ENCODE data around the gene SMIM13.

The SMIM13 gene

GRCh38 chr6:11094411-11094851 lies 797 bp downstream of the SMIM13 start:
- Histone ChIP-seq H3K27ac (ENCODE audit: low read depth, low read length) (peak overlapping the region; percentile 71), H3K79me2 (ENCODE audit: insufficient read depth, low read length) (peaks cover 53% of the 10 kb centered on the region)

DNA sequence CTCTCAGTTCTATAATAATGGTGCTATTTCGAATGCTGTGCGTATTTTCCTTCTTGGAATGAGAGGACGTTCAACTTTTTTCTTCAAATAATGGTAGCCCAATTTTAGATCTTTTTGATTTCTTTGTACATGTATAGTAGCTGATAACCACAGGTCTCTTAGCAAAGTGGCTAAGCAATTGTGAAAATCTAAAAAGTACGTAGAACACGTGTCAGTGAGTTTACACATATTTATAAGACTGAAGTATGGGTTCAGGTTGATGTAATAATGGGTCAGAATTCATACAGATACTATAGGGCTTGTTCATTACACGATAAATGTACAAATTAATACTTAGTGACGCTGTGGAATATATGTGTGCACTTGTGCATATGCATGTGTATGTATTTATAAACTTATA lies 1.3 kb downstream of the SMIM13 start:
- TF ChIP-seq CTCF (IDR thresholded peaks at IDR 0.05; ENCODE audit: insufficient read depth, low read length, poor library complexity, severe bottlenecking) = no peak
- TF ChIP-seq EZH2phosphoT487 (conservative IDR thresholded peaks at IDR 0.05; ENCODE audit: low read length) = no peak
- H3K9ac ChIP-seq (ENCODE audit: low read length) = peak overlapping the region; percentile 88
- H2AFZ ChIP-seq (ENCODE audit: low read depth, low read length, severe bottlenecking) = peak overlapping the region; percentile 91
- no peaks in the 10 kb centered on the region for H3K9me3 ChIP-seq (ENCODE audit: insufficient read depth, low read length)
- no peaks in the 10 kb centered on the region for H3K27me3 ChIP-seq (ENCODE audit: low read length)
- peak overlapping the region; percentile 89 for H3K4me3 ChIP-seq (ENCODE audit: insufficient read depth, low read length, poor library complexity, severe bottlenecking)
- H3K9me2 ChIP-seq (replicated peaks; ENCODE audit: insufficient read depth, low read length) = no peaks in the 10 kb centered on the region
- H3K36me3 ChIP-seq (ENCODE audit: low read length) = peaks cover 2% of the 10 kb centered on the region; the same call in 1 of the 2 replicates
- no peaks in the 10 kb centered on the region for H4K20me1 ChIP-seq (ENCODE audit: low read depth, low read length)
- H3K27ac ChIP-seq (ENCODE audit: low read depth, low read length) = peak overlapping the region; percentile 71
- peak overlapping the region; percentile 74 for H3K4me2 ChIP-seq (ENCODE audit: low read depth, low read length, poor library complexity, severe bottlenecking)
- H3K79me2 ChIP-seq (ENCODE audit: insufficient read depth, low read length) = peaks cover 58% of the 10 kb centered on the region
- H3F3A ChIP-seq (ENCODE audit: insufficient read depth) = peaks cover 9% of the 10 kb centered on the region; the same call in 1 of the 2 replicates

More at GRCh38 chr6:11094411-11094851, 797 bp downstream of the SMIM13 start:
- Histone ChIP-seq H3K36me3 (ENCODE audit: low read length) (no peaks in the 10 kb centered on the region; the same call in 1 of the 2 replicates), H3K4me2 (ENCODE audit: low read depth, low read length, poor library complexity, severe bottlenecking) (peak overlapping the region; percentile 74), H4K20me1 (ENCODE audit: low read depth, low read length) (no peaks in the 10 kb centered on the region), H3K9me3 (ENCODE audit: insufficient read depth, low read length) (no peaks in the 10 kb centered on the region), H3K9ac (ENCODE audit: low read length) (peak overlapping the region; percentile 88), H3K4me3 (ENCODE audit: insufficient read depth, low read length, poor library complexity, severe bottlenecking) (peak overlapping the region; percentile 89), H3K9me2 (replicated peaks; ENCODE audit: insufficient read depth, low read length) (no peaks in the 10 kb centered on the region), H3K27me3 (ENCODE audit: low read length) (no peaks in the 10 kb centered on the region), H2AFZ (ENCODE audit: low read depth, low read length, severe bottlenecking) (peak overlapping the region; percentile 91), H3F3A (ENCODE audit: insufficient read depth) (peaks cover 9% of the 10 kb centered on the region; the same call in 1 of the 2 replicates)
- TF ChIP-seq EZH2phosphoT487 (conservative IDR thresholded peaks at IDR 0.05; ENCODE audit: low read length) (no peak), CTCF (IDR thresholded peaks at IDR 0.05; ENCODE audit: insufficient read depth, low read length, poor library complexity, severe bottlenecking) (no peak)

DNA sequence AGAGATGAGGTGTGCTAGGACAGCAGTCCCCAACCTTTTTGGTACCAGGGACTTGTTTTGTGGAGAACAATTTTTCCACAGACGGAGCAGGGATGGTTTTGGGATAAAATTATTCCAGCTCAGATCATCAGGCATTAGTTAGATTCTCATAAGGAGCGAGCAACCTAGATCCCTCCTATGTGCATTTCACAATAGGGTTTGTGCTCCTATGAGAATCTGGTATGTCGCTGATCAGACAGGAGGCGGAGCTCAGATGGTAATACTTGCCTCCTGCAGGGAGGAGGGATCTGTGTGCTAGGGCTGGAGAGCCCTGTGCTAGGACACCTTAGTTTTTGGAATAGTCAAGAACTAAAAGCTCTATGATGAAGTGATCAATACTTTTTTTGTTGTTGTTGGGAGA lies 2.5 kb downstream of the SMIM13 start:
- peak overlapping the region; percentile 74 for H3K4me2 ChIP-seq (ENCODE audit: low read depth, low read length, poor library complexity, severe bottlenecking)
- H3F3A ChIP-seq (ENCODE audit: insufficient read depth) = peaks cover 9% of the 10 kb centered on the region; the same call in 1 of the 2 replicates
- H4K20me1 ChIP-seq (ENCODE audit: low read depth, low read length) = 0 out of 2 replicates have a peak, but pooled peaks cover 2% of the 10 kb centered on the region
- no peak overlapping the region for H2AFZ ChIP-seq (ENCODE audit: low read depth, low read length, severe bottlenecking)
- H3K27ac ChIP-seq (ENCODE audit: low read depth, low read length) = no peak overlapping the region
- H3K27me3 ChIP-seq (ENCODE audit: low read length) = no peaks in the 10 kb centered on the region
- H3K9ac ChIP-seq (ENCODE audit: low read length) = peak overlapping the region; percentile 88
- peaks cover 69% of the 10 kb centered on the region for H3K79me2 ChIP-seq (ENCODE audit: insufficient read depth, low read length)
- H3K9me3 ChIP-seq (ENCODE audit: insufficient read depth, low read length) = no peaks in the 10 kb centered on the region
- TF ChIP-seq CTCF (IDR thresholded peaks at IDR 0.05; ENCODE audit: insufficient read depth, low read length, poor library complexity, severe bottlenecking) (no peak), EZH2phosphoT487 (conservative IDR thresholded peaks at IDR 0.05; ENCODE audit: low read length) (no peak)
- peak overlapping the region; percentile 89 for H3K4me3 ChIP-seq (ENCODE audit: insufficient read depth, low read length, poor library complexity, severe bottlenecking)
- no peaks in the 10 kb centered on the region for H3K9me2 ChIP-seq (replicated peaks; ENCODE audit: insufficient read depth, low read length)
- H3K36me3 ChIP-seq (ENCODE audit: low read length) = peaks cover 9% of the 10 kb centered on the region; the same call in 1 of the 2 replicates

Measured in SU-DHL-6 (cell line).